Tibial nerve (tissue), 4 donors: ENCODE results near the gene OPCML. TPM values are rescaled to one million over a fixed set of nuclear protein-coding genes. Genes with fewer than 3 reads are reported as not detected.

ENCODE experiments used
- DNase-seq, 2 donors: peaks; one replicate each; pipeline ENCODE4 v3.0.0-alpha.2; 2019; ENCODE audit warnings: low spot score in 2 of 2
- H3K27ac ChIP-seq, 4 donors: fragments of 200-600 bp; sonication (generic) in 3 of 4; one replicate each; pipeline ENCODE4 v1.5.1; 2017 to 2019; ENCODE audit warnings: mild to moderate bottlenecking in 1 of 4
- H3K27me3 ChIP-seq, 2 donors: fragments of 200-600 bp; sonication (generic) in 1 of 2; one replicate each; pipeline versions ENCODE4 v1.5.1 to v1.6.0; 2017 to 2019
- H3K36me3 ChIP-seq, 3 donors: fragments of 200-600 bp; sonication (generic); one replicate each; pipeline ENCODE4 v1.5.1; 2018 to 2019
- H3K4me1 ChIP-seq, 4 donors: fragments of 200-600 bp; sonication (generic) in 3 of 4; one replicate each; pipeline ENCODE4 v1.5.1; 2017 to 2019
- H3K4me3 ChIP-seq, 4 donors: fragments of 200-600 bp; sonication (generic) in 3 of 4; one replicate each; pipeline ENCODE4 v1.5.1; 2017 to 2019; ENCODE audit warnings: mild to moderate bottlenecking in 1 of 4, moderate library complexity in 1 of 4
- H3K9me3 ChIP-seq, 4 donors: fragments of 200-600 bp; sonication (generic) in 3 of 4; one replicate each; pipeline ENCODE4 v1.5.1; 2017 to 2019
- CTCF ChIP-seq, 5 experiments: fragments of 200-600 bp in 3 of 5; fragments of 450-650 bp in 2 of 5; sonication (generic) in 3 of 5; IDR thresholded peaks; one replicate each; pipeline ENCODE4 v1.5.1; 2016 to 2019; ENCODE audit warnings: antibody characterized with exemption in 5 of 5, mild to moderate bottlenecking in 3 of 5, moderate library complexity in 2 of 5
- EP300 ChIP-seq, 2 donors: sonication (generic); formaldehyde crosslinking; IDR thresholded peaks; one replicate each; pipeline ENCODE4 v1.6.1; 2017; ENCODE audit warnings: antibody characterized with exemption in 2 of 2, mild to moderate bottlenecking in 1 of 2
- POLR2A ChIP-seq, 2 donors: fragments of 450-650 bp; IDR thresholded peaks; one replicate each; pipeline ENCODE4 v1.6.1; 2017; ENCODE audit warnings: antibody characterized with exemption in 2 of 2, mild to moderate bottlenecking in 2 of 2, moderate library complexity in 2 of 2
- WGBS, 2 donors: methylation state at CpG; one replicate each; pipeline ENCODE4 v1.1.5; 2018; 5-methylcytosine and 5-hydroxymethylcytosine counted together
- total RNA-seq, 4 donors: library from RNA; depleted of rRNA; stranded (reverse); fragments of >200 nt; gene quantifications; one replicate each; pipeline ENCODE4 v1.1.0, GENCODE V29; 2016

The OPCML gene
- total RNA-seq, 4 donors from 2014 or later, result 1.0 to 10.8 (median 1.9) TPM

DNA sequence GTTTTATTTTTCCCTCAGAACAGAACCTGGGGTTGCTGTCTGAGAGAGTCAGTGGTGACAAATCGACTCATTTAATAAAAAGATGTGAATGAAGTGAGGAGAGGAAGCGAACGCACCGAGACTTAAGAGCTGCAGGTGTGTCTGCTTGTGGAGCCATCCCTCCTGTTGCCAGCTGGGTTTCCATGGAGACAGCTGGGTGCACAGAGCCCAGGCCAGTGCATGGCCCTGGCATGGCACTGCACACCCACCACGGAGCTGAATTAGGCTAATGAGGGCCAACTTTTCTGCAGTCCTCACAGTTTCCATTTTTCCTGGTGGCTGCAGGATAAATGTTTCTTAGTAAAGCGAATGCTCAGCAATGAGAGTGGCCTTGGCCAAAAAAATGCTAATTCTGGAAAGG lies 750.2 kb downstream of the OPCML start:
- whole genome bisulfite sequencing, 2 donors, result 78 to 81% methylated on average over 6 of the region's 6 CpGs
- Histone ChIP-seq H3K27ac (no peak overlapping the region), H3K4me3 (no peak overlapping the region), H3K9me3 (no peaks in the 10 kb centered on the region), H3K36me3 (no peaks in the 10 kb centered on the region), H3K4me1 (no peaks in the 10 kb centered on the region), H3K27me3 (no peaks in the 10 kb centered on the region)
- DNase-seq, result no peak
- TF ChIP-seq POLR2A (IDR thresholded peaks at IDR 0.05), result no peak
- no peak for TF ChIP-seq CTCF (IDR thresholded peaks at IDR 0.05)
- TF ChIP-seq EP300 (IDR thresholded peaks at IDR 0.05), result no peak

- TF ChIP-seq EP300 (IDR thresholded peaks at IDR 0.05), result no peak
- TF ChIP-seq POLR2A (IDR thresholded peaks at IDR 0.05), result no peak
- TF ChIP-seq CTCF (IDR thresholded peaks at IDR 0.05), result no peak
- Histone ChIP-seq H3K4me3 (no peak overlapping the region), H3K27me3 (no peaks in the 10 kb centered on the region), H3K4me1 (no peaks in the 10 kb centered on the region), H3K36me3 (no peaks in the 10 kb centered on the region), H3K27ac (no peak overlapping the region), H3K9me3 (no peaks in the 10 kb centered on the region)
- WGBS, 2 donors, result 65 to 77% methylated on average over 5 of the region's 5 CpGs
- DNase-seq, result no peak
Measured at GRCh38 chr11:132780046-132780445, 752.3 kb downstream of the OPCML start.

GRCh38 chr11:132779497-132779896 lies 752.8 kb downstream of the OPCML start:
- no peaks in the 10 kb centered on the region for H3K36me3 ChIP-seq
- no peak for DNase-seq
- H3K9me3 ChIP-seq, result no peaks in the 10 kb centered on the region
- no peak overlapping the region for H3K4me3 ChIP-seq
- no peaks in the 10 kb centered on the region for H3K4me1 ChIP-seq
- H3K27me3 ChIP-seq, result no peaks in the 10 kb centered on the region
- WGBS, 2 donors, result 33 to 53% methylated on average over 2 to 3 of the region's 3 CpGs
- no peak overlapping the region for H3K27ac ChIP-seq
- no peak for TF ChIP-seq CTCF (IDR thresholded peaks at IDR 0.05)
- TF ChIP-seq POLR2A (IDR thresholded peaks at IDR 0.05), result no peak
- no peak for TF ChIP-seq EP300 (IDR thresholded peaks at IDR 0.05)

DNA sequence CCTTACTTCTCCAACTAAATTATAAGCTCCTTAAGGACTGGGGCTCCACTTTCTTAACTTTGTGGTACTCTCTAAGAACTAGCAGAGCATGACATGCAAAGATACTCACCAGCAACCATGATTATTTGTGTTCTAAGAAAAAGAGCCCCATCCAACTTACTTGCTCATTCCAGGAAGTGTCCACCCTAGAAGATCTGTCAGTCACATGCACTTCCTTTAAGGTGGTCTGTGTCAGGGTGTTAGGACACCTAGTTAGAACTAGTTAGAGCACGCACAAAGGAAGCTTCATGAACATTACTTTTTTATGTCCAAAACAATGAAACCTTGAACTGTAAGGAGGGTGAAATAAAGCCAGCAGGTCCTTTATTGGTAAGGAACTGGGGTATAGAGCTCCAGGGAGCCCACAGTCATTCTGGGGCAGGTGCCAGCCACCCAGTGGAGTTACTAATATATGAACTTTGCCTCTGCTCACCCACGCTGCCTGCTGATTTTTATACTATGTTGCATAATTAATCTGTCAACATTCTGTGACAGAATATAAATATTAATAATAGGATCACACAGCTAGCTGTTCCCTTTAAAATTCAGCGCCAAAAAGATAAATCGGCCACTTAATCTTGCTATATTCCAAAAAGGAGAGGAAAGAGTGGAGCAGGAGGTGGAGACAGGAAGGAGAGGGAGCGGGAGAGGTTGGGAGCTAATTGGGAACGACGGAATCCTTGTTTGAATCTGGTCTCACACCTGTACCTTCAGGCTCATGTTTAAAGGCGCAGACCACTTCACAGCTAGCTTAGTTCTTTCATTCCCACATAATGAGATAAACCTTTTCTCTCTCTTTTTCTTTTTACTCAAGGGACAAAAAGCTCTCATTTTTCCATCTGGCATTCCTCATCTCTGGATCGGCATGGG lies 755.0 kb downstream of the OPCML start:
- no peaks in the 10 kb centered on the region for H3K9me3 ChIP-seq
- WGBS, 2 donors, result 66 to 70% methylated on average over 9 of the region's 9 CpGs
- no peak overlapping the region for H3K27ac ChIP-seq
- no peaks in the 10 kb centered on the region for H3K36me3 ChIP-seq
- no peak for TF ChIP-seq EP300 (IDR thresholded peaks at IDR 0.05)
- TF ChIP-seq POLR2A (IDR thresholded peaks at IDR 0.05), result no peak
- no peak for TF ChIP-seq CTCF (IDR thresholded peaks at IDR 0.05)
- DNase-seq, result no peak
- no peaks in the 10 kb centered on the region for H3K27me3 ChIP-seq
- H3K4me1 ChIP-seq, result no peaks in the 10 kb centered on the region
- no peak overlapping the region for H3K4me3 ChIP-seq

DNA sequence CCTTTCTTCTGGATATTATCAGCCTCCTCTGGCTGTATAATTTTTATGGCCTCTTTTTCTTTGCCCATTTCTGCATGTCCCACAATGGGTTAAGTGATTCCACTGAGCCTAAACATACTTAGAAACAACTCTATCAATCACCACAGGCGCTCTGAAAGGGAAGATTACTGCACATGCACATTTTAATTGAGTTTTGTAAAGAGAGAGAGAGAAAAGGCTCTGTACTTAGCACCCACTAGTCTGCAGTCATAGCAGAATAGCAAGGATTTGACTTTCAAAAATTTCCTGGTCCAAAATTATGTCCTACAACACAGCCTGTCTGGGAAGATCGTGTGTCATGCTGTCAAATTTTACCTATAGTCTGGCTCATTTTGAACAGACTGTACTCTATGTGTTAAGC lies 758.5 kb downstream of the OPCML start:
- 59 to 61% methylated on average over 2 of the region's 2 CpGs for WGBS, 2 donors
- no peaks in the 10 kb centered on the region for H3K36me3 ChIP-seq
- no peaks in the 10 kb centered on the region for H3K9me3 ChIP-seq
- H3K27ac ChIP-seq, result no peak overlapping the region
- no peak for TF ChIP-seq CTCF (IDR thresholded peaks at IDR 0.05)
- TF ChIP-seq POLR2A (IDR thresholded peaks at IDR 0.05), result no peak
- no peak for TF ChIP-seq EP300 (IDR thresholded peaks at IDR 0.05)
- H3K27me3 ChIP-seq, result no peaks in the 10 kb centered on the region
- no peak for DNase-seq
- peaks cover 0 to 4% (median 0%) of the 10 kb centered on the region in 4 donors for H3K4me1 ChIP-seq
- no peak overlapping the region for H3K4me3 ChIP-seq
